HG03196 (cell line): ENCODE results near the gene UBR4.

Source experiments
- ATAC-seq: cut with Tn5 transposase; IDR thresholded peaks from one replicate; pipeline ENCODE4 v1.9.1; 2021; ENCODE audit not compliant: unreplicated experiment

UBR4 gene

GRCh38 chr1:19038732-19039131 lies 171.3 kb downstream of the UBR4 start:
- no peak for ATAC-seq

GRCh38 chr1:19038096-19038495 lies 172.0 kb downstream of the UBR4 start:
- ATAC-seq: no peak

DNA sequence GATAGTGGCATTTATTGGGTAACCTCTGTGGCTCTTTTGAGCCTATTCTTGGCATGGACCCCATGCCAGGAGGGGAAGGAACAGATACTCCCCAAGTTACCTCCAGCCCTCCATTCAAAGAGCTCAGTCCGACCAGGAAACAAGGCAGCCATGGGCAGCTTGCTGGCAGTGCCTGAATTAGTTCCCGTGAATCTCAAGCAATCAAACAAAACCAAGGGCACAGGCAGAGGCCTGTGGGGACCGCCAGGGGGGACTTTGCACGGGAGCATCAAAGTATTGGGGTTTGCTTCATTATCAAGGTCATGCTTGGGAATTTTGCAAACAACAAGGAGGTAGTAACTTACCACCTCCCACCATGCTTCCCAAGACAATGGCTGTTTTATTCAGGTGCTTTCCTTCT lies 172.4 kb downstream of the UBR4 start:
- no peak for ATAC-seq

DNA sequence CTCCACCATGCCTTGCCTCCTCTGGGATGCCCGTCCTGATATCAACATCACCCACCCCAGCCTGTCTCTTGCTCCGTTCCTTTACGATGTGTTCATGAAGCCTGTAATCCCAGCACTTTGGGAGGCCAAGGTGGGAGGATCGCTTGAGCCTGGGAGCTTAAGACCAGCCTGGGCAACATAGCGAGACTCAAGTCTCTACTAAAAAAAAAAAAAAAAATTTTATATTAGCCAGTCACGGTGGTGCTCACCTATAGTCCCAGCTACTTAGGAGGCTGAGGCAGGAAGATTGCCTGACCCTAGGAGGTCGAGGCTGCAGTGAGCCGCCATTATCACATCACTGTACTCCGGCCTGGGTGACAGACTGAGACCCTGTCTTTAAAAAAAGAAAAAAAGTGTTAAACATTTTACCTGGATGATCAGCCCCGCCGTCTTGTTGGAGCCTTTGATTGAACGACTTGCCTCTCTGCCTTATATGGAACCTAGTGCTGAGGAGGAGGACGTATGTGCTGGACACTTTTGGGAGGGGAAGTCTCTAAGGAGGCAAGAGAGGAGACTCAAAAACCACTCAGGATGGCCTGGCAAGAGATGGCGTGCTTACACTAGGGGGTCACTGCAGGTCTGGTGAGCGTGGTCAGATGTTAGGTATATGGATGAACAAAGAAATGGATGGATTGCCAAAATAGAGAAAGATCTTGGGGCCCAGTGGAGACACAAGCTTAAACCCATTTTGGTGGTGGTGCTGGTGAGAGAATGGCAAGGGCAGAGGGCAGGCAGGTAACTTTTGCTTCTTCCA lies 173.1 kb downstream of the UBR4 start:
- ATAC-seq: no peak

- ATAC-seq: no peak
These were observed 173.8 kb downstream of the UBR4 start for GRCh38 chr1:19036041-19036812.

DNA sequence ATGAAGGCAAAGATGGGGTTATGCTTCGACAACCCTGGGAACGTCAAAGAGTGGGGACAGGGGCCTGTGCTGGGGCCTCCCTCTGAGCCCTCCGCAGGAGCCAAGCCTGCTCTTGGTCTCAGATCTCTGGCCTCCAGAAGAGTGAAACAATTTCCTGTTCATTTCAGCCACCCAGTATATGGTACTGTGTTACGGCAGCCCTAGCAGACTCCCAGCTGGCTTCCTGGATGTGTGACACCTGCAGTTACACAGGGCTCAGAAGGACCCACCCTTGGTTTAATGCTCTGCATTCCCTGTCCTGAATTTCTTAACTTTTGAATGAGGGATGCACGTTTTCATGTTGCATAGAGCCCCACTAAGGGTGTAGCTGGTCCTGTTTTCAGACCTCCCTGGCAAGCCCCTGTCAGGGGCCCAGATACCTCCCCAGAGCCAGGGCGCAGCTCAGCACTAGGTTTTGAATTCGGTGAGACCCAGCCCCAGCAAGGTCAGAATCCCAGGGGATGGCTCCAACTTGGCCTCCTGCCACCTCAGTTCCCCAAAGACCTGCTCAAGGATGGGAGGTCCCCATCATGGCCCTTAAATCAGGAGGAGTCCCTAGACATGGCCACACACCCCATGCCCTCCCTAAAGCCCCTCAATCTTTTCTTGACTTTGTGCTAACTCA lies 174.6 kb downstream of the UBR4 start:
- ATAC-seq: no peak

DNA sequence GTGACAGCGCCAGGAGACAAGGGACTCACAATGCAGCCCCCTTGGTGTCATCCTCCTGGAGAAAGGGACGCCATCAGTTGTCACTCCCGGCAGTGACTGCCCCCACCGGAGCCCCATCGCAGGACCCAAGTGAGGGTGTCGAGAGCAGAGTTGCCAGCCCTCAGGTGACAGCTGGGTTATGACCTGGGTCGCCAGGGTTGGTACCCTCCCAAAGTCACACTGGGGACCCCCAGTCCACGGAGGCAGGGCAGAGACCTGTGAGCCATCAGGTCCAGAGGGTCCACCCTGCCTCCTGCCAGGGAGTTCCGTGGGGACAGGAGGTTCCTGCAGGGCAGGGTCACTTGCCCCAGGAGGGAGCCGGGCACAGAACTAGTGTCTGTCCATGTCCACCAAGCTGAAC lies 175.3 kb downstream of the UBR4 start:
- no peak for ATAC-seq

DNA sequence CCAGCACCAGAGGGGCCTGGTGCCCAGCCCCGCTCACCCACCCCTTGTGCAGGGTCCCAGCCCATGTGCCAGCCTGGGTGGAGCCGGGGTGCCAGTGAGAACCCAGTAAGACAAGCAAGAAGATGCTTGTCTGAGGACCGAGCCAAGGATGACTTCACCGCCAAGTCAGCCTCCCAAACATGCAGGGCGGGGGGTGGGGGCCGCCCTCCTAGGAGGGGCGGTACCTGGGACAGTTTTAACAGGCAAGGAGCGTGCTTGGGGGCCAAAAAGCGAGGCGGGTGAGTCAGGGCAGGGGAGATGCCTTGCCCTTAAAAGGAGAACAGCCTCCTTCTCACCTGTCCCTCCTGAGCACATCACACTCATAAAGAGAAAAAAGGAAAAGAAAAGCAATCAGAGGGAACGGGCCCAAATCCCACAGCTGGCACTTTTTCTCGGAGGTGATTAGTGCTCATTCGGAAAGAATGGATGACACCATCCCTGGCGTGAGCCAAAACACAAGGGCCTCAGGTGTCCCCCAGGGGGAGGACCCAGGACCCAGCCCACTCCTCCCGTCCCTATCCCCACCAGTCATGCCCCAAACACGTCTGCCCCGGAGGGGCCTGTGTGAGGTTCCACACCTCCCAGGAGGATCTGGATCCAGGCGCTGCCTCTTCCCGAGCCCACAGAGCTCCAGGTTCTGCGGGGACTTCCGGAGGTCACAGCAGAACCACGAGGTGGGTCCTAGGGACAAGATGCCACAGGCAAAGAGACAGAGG lies 176.0 kb downstream of the UBR4 start:
- no peak for ATAC-seq

DNA sequence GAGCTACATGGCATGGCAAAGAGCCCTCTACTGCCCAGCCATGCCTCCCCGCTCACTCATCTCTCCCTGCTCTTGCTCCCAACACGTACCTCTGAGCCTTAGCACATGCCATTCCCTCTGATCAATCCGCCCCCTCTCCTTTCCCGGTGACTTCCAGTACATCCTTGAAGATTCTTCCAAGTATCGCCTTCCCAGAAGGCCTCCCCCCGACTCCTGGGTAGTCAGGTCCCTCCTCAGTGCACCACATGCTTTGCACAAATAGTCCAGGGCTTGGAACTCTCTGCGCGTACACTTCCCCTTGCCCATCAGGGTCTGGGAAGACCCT lies 176.6 kb downstream of the UBR4 start:
- ATAC-seq: no peak

- ATAC-seq: no peak
These were observed 177.2 kb downstream of the UBR4 start for GRCh38 chr1:19032701-19033514.

DNA sequence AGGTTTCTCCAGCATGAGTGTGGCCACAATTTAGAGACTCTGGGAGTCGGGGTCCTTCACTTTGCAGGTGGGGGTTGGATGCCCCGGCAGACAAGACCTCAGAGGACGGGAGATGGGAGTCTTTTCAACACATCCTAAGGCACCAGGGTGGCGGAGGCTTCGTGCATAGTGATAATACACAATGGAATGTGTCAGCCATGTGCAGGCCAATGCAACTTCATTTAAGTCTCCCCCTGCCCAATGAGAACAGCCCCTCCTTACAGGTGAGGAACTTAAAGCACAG lies 177.7 kb downstream of the UBR4 start:
- no peak for ATAC-seq

DNA sequence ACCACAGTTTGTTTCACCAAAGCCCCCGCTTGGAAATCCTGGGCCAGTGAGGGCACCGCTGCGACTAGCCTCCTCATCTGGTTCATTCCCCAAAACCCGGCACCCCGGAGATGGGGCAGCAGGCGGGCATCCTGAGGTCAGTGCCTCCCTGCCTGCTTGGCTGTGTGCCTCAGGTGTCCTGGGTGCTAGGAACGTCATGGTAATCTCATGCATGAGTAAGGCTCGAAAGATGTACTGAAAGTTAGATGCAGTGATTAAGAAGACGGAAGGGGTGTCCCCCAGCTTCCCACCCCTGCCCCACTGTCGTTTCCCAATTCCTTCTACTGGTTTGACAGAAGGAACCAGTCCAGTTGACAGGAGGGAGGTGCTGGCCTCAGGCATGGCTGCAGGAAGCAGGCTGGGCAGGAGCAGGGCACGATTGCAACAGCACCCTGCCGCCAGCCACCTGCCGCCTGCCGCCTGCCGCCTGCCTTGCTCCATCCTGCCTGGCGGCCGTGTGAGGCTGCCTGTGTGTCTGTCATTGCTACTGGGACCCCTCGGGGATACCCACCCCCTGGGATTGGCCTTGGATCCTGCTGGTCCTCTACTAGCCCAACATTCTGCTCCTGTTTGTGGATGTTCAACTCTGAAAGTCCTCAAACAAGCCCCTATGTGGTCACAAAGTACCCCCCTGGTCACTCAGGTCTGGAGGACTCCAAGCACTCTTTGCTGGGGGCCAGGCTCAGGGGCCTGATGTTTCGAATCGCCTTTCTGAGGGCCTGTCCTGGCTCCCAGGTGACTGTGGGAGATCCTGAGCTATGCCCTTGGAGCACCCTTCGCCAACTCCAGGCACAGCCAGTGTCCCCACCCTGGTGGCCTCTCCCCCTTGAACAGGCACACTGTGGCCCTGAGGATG lies 180.6 kb downstream of the UBR4 start:
- ATAC-seq: no peak

DNA sequence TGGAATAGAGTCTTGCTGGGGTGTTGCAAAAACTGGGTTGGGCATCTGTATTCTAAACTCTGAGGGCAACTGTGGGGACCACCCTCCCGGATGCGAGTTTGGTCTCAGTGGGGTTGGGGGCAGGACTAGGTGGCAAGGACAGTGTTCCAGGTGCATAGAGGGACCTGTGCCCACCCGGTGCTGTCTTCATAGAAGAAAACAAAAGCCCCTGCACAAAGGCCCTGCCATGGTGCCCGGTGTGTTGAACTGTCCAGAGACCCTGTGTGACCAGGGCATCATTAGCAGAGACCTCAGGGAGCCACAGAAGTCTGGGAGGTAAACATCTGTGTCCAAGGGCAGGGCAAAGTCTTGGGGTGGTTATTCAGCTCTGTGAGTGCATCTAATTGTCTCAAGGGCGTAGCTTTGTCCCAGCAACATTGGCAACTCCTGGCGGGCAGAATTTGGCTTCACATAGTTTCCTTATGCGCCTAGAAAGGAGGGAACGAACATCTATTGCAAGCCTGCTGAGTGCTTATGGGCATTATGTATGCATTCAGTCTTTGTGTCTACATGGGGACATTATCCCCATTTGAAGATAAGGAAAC lies 181.4 kb downstream of the UBR4 start:
- no peak for ATAC-seq

- no peak for ATAC-seq
These were observed 182.0 kb downstream of the UBR4 start for GRCh38 chr1:19028110-19028509.
